Measurements from ENCODE around the gene SLC8A2. TPM values are rescaled to one million over a fixed set of nuclear protein-coding genes. Genes with fewer than 3 reads are reported as not detected.

Gene SLC8A2
- total and polyA plus RNA-seq, 2 of the 8 experiments (the other 6 are each of a cell fraction or from before 2014, with no cell fraction given): 7.3 to 12.4 TPM

DNA sequence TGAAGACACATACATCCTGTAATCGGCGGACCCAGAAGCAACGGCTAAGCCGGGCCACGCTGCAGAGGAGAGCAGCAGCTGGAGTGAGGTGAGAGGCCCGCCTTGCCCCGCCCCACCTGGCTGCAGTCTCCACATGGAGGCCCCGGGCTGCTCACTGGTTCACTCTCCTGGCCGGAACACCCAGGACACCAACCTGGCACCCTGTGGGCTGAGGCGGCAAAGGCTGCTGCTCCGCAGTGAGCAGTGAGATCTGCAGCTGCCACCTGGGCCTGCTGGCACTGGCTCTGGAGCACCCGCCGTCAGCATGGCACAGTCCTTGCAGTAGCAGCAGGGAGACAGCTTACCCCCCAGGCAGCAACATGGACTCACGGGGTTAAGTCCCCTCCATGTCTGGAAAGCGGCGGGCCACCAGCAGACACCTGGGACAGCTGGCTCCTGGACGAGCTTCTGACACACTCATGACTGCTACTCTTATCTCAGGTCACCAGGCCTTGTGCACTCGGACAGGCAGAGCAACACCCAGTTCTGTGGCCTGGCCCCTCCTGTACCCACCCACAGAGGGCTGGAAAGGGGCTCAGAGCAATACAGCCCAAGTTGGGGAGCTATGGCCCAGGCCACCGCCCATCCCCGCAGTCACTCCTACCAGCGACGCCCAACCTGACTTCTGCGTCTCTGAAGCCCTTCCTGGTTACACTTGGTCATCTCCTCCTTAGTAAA is 25.5 kb upstream of the SLC8A2 start:
- Histone ChIP-seq H3K23me2 (ENCODE audit: low read depth, low read length) (no peaks in the 10 kb centered on the region), H3K79me1 (ENCODE audit: low read depth, low read length) (no peaks in the 10 kb centered on the region; the same call in 1 of the 2 replicates), H3K56ac (replicated peaks; ENCODE audit: insufficient read length, low read depth, low read length) (no peak overlapping the region), H3K4ac (replicated peaks; ENCODE audit: insufficient read length, low read depth, low read length) (no peak overlapping the region), H2BK5ac (ENCODE audit: low read depth, low read length) (no peak overlapping the region), H3K4me2 (ENCODE audit: insufficient read depth in 1 of 2, low read depth in 2 of 2, low read length in 2 of 2) (no peak overlapping the region), H4K5ac (ENCODE audit: insufficient read length, low read depth, low read length) (no peak overlapping the region), H2BK120ac (replicated peaks; ENCODE audit: low read depth, low read length) (no peak overlapping the region), H3K9ac (replicated peaks in 1 of 4; ENCODE audit: extremely low read depth in 1 of 4, low read depth in 3 of 4, low read length in 3 of 4) (no peak overlapping the region), H2AFZ (ENCODE audit: low read length) (no peak overlapping the region), H3K27me3 (replicated peaks in 1 of 4; ENCODE audit: control insufficient read depth in 3 of 4, extremely low read depth in 1 of 4, insufficient read depth in 3 of 4, low read length in 3 of 4) (no peaks in the 10 kb centered on the region), H3K4me3 (ENCODE audit: extremely low read depth in 1 of 4, insufficient read depth in 2 of 4, low read depth in 3 of 4, low read length in 4 of 4) (no peak overlapping the region), H3K27ac (ENCODE audit: low read depth, low read length) (no peak overlapping the region), H3K23ac (ENCODE audit: insufficient read length) (no peak overlapping the region), H3K9me3 (ENCODE audit: insufficient read depth in 2 of 2, low read depth in 1 of 2, low read length in 1 of 2) (no peaks in the 10 kb centered on the region), H2BK12ac (ENCODE audit: low read depth, low read length) (no peak overlapping the region), H2BK20ac (ENCODE audit: low read length) (no peak overlapping the region), H4K91ac (replicated peaks; ENCODE audit: insufficient read length, low read length) (no peak overlapping the region), H3K18ac (ENCODE audit: extremely low read depth, low read length) (no peak overlapping the region), H4K8ac (ENCODE audit: extremely low read depth, insufficient read depth, low read length) (no peak overlapping the region), H2BK15ac (ENCODE audit: low read length) (no peak overlapping the region), H3K36me3 (ENCODE audit: control insufficient read depth in 2 of 4, insufficient read depth in 4 of 4, low read length in 3 of 4) (no peaks in the 10 kb centered on the region), H4K20me1 (replicated peaks in 1 of 2; ENCODE audit: control insufficient read depth in 1 of 2, insufficient read depth in 2 of 2, low read length in 2 of 2) (peaks cover 2 to 3% of the 10 kb centered on the region in 2 experiments), H3K4me1 (replicated peaks in 1 of 4; ENCODE audit: control insufficient read depth in 3 of 4, insufficient read depth in 4 of 4, low read length in 3 of 4) (peaks cover 0 to 8% (median 3%) of the 10 kb centered on the region in 4 experiments; a peak in 4 of 7 replicates), H2AK5ac (ENCODE audit: low read depth, low read length) (no peak overlapping the region), H3K14ac (ENCODE audit: insufficient read length) (no peak overlapping the region), H3K79me2 (ENCODE audit: control insufficient read depth in 1 of 2, insufficient read depth in 2 of 2, low read length in 2 of 2) (no peaks in the 10 kb centered on the region; a peak in 1 of 4 replicates)
- CTCF ChIA-PET (ENCODE audit: partially characterized antibody): interaction anchor here (0.7 to 4.7 kb wide), 6 partner anchors 10 to 215 kb away, joined by 3 to 32 read pairs (median 6); partner anchors contain the start of gene KPTN
- FAIRE-seq: no peak
- no peak for TF ChIP-seq TAF7 (optimal IDR thresholded peaks at IDR 0.05; ENCODE audit: borderline replicate concordance, low read depth, low read length)
- TF ChIP-seq, protein P1, sequence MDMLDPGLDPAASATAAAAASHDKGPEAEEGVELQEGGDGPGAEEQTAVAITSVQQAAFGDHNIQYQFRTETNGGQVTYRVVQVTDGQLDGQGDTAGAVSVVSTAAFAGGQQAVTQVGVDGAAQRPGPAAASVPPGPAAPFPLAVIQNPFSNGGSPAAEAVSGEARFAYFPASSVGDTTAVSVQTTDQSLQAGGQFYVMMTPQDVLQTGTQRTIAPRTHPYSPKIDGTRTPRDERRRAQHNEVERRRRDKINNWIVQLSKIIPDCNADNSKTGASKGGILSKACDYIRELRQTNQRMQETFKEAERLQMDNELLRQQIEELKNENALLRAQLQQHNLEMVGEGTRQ (IDR thresholded peaks at IDR 0.05; ENCODE audit: low read length): no peak
- TF ChIP-seq FOSL1 (IDR thresholded peaks at IDR 0.05; ENCODE audit: insufficient read depth, low read depth, low read length): no peak
- TF ChIP-seq GTF2F1 (IDR thresholded peaks at IDR 0.05; ENCODE audit: borderline replicate concordance, low read depth, low read length): no peak
- DNase-seq (ENCODE audit: low read depth in 1 of 2, low spot score in 2 of 2): no peak
- POLR2A ChIA-PET (ENCODE audit: partially characterized antibody): interaction anchor here (7.6 kb wide), 1 partner anchor 12 kb away, joined by 55 read pairs; the partner anchor contains the start of gene KPTN
- WGBS, 2 experiments (ENCODE audit: extremely low coverage in 1 of 2, insufficient coverage in 1 of 2, insufficient read length in 1 of 2, insufficient replicate concordance in 2 of 2, low coverage in 1 of 2, low lambda C conversion rate in 2 of 2, missing lambda C conversion rate in 1 of 2): 91% methylated on average over 23 of the region's 23 CpGs; no CpG with 5 or more reads in 1 of the 2 experiments
